Measurements from ENCODE around the gene OR4N5. TPM values are rescaled to one million over a fixed set of nuclear protein-coding genes. Genes with fewer than 3 reads are reported as not detected.

The OR4N5 gene
- polyA plus RNA-seq, 1 donor from 2014 or later: not detected

DNA sequence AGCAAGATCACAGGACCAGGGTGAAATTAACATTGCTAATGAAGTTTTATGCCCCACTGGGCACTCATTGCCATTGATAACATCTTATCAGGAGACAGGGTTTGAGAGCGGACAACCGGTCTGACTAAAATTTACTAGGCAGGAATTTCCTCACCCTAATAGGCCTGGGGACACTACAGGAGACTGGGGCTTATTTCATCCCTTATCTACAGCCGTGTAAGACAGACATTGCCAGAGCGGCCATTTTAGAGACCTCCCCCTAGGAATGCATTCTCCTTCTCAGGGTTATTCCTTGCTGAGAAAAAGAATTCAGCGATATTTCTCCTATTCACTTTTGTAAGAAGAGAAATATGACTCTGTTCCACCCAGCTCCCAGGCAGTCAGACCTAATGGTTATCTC, 19.8 kb upstream of the OR4N5 start (continued):
- TF ChIP-seq MXI1 (conservative IDR thresholded peaks at IDR 0.05; ENCODE audit: poor library complexity, severe bottlenecking): no peak

DNA sequence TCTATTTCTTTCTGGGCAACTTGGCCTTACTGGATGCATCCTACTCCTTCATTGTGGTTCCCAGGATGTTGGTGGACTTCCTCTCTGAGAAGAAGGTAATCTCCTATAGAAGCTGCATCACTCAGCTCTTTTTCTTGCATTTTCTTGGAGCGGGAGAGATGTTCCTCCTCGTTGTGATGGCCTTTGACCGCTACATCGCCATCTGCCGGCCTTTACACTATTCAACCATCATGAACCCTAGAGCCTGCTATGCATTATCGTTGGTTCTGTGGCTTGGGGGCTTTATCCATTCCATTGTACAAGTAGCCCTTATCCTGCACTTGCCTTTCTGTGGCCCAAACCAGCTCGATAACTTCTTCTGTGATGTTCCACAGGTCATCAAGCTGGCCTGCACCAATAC, 5.3 kb downstream of the OR4N5 start:
- Histone ChIP-seq H3K4me2 (ENCODE audit: low read length) (no peak overlapping the region), H3K27me3 (ENCODE audit: insufficient read depth, low read depth, low read length) (no peaks in the 10 kb centered on the region), H3K27ac (ENCODE audit: low read length) (no peak overlapping the region), H3K79me2 (replicated peaks; ENCODE audit: insufficient read depth, low read length) (no peaks in the 10 kb centered on the region), H4K20me1 (ENCODE audit: insufficient read depth) (no peaks in the 10 kb centered on the region), H3K9ac (ENCODE audit: low read length) (no peak overlapping the region), H3K4me3 (ENCODE audit: low read length) (no peak overlapping the region), H3K9me2 (ENCODE audit: insufficient read depth, low read length) (no peaks in the 10 kb centered on the region), H3K9me3 (ENCODE audit: low read length) (peaks cover 9% of the 10 kb centered on the region), H3F3A (ENCODE audit: insufficient read depth, low read length, poor library complexity, severe bottlenecking) (no peaks in the 10 kb centered on the region), H3K36me3 (ENCODE audit: insufficient read depth, low read length) (no peaks in the 10 kb centered on the region), H2AFZ (ENCODE audit: low read depth, low read length) (no peak overlapping the region)
- TF ChIP-seq TAF1 (IDR thresholded peaks at IDR 0.05; ENCODE audit: low read depth) (no peak), MXI1 (conservative IDR thresholded peaks at IDR 0.05; ENCODE audit: poor library complexity, severe bottlenecking) (no peak), EP300 (conservative IDR thresholded peaks at IDR 0.05; ENCODE audit: poor library complexity, severe bottlenecking) (no peak), POLR2AphosphoS5 (IDR thresholded peaks at IDR 0.05) (no peak), SMC3 (conservative IDR thresholded peaks at IDR 0.05; ENCODE audit: poor library complexity) (no peak), RAD21 (conservative IDR thresholded peaks at IDR 0.05) (no peak), EZH2 (IDR thresholded peaks at IDR 0.05; ENCODE audit: borderline replicate concordance, insufficient read depth, low read length, poor library complexity, severe bottlenecking) (no peak)
- TF ChIP-seq, protein P1, sequence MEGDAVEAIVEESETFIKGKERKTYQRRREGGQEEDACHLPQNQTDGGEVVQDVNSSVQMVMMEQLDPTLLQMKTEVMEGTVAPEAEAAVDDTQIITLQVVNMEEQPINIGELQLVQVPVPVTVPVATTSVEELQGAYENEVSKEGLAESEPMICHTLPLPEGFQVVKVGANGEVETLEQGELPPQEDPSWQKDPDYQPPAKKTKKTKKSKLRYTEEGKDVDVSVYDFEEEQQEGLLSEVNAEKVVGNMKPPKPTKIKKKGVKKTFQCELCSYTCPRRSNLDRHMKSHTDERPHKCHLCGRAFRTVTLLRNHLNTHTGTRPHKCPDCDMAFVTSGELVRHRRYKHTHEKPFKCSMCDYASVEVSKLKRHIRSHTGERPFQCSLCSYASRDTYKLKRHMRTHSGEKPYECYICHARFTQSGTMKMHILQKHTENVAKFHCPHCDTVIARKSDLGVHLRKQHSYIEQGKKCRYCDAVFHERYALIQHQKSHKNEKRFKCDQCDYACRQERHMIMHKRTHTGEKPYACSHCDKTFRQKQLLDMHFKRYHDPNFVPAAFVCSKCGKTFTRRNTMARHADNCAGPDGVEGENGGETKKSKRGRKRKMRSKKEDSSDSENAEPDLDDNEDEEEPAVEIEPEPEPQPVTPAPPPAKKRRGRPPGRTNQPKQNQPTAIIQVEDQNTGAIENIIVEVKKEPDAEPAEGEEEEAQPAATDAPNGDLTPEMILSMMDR (IDR thresholded peaks at IDR 0.05; ENCODE audit: poor library complexity, severe bottlenecking): no peak
- TF ChIP-seq, protein P2, sequence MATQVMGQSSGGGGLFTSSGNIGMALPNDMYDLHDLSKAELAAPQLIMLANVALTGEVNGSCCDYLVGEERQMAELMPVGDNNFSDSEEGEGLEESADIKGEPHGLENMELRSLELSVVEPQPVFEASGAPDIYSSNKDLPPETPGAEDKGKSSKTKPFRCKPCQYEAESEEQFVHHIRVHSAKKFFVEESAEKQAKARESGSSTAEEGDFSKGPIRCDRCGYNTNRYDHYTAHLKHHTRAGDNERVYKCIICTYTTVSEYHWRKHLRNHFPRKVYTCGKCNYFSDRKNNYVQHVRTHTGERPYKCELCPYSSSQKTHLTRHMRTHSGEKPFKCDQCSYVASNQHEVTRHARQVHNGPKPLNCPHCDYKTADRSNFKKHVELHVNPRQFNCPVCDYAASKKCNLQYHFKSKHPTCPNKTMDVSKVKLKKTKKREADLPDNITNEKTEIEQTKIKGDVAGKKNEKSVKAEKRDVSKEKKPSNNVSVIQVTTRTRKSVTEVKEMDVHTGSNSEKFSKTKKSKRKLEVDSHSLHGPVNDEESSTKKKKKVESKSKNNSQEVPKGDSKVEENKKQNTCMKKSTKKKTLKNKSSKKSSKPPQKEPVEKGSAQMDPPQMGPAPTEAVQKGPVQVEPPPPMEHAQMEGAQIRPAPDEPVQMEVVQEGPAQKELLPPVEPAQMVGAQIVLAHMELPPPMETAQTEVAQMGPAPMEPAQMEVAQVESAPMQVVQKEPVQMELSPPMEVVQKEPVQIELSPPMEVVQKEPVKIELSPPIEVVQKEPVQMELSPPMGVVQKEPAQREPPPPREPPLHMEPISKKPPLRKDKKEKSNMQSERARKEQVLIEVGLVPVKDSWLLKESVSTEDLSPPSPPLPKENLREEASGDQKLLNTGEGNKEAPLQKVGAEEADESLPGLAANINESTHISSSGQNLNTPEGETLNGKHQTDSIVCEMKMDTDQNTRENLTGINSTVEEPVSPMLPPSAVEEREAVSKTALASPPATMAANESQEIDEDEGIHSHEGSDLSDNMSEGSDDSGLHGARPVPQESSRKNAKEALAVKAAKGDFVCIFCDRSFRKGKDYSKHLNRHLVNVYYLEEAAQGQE (IDR thresholded peaks at IDR 0.05; ENCODE audit: borderline replicate concordance): no peak

DNA sequence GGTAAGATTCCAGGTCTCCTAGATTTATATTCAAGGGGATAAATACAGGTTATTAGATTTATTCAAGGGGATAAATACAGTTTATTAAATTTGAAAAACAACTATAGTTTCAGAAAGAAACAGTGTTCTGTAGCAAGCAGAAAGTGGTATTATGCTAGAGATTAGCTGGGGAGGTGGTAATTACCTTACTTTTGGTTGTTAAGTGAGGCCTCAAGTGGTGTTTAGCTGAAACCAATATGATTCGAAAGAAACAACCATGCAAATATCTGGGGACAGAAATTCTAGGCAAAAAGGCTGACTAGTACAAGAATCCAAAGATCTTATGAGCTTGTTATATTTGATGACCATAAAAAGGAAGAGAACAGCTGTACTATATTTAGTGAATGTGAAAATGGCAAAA, 6.2 kb downstream of the OR4N5 start:
- Histone ChIP-seq H2AFZ (ENCODE audit: low read depth, low read length) (no peak overlapping the region), H3F3A (ENCODE audit: insufficient read depth, low read length, poor library complexity, severe bottlenecking) (no peaks in the 10 kb centered on the region), H3K4me3 (ENCODE audit: low read length) (no peak overlapping the region), H3K9me2 (ENCODE audit: insufficient read depth, low read length) (no peaks in the 10 kb centered on the region), H4K20me1 (ENCODE audit: insufficient read depth) (no peaks in the 10 kb centered on the region), H3K79me2 (replicated peaks; ENCODE audit: insufficient read depth, low read length) (no peaks in the 10 kb centered on the region), H3K9ac (ENCODE audit: low read length) (no peak overlapping the region), H3K4me2 (ENCODE audit: low read length) (no peak overlapping the region), H3K27me3 (ENCODE audit: insufficient read depth, low read depth, low read length) (no peaks in the 10 kb centered on the region), H3K9me3 (ENCODE audit: low read length) (peaks cover 9% of the 10 kb centered on the region), H3K36me3 (ENCODE audit: insufficient read depth, low read length) (no peaks in the 10 kb centered on the region), H3K27ac (ENCODE audit: low read length) (no peak overlapping the region)
- TF ChIP-seq SMC3 (conservative IDR thresholded peaks at IDR 0.05; ENCODE audit: poor library complexity) (no peak), MXI1 (conservative IDR thresholded peaks at IDR 0.05; ENCODE audit: poor library complexity, severe bottlenecking) (no peak), EP300 (conservative IDR thresholded peaks at IDR 0.05; ENCODE audit: poor library complexity, severe bottlenecking) (no peak), EZH2 (IDR thresholded peaks at IDR 0.05; ENCODE audit: borderline replicate concordance, insufficient read depth, low read length, poor library complexity, severe bottlenecking) (no peak), RAD21 (conservative IDR thresholded peaks at IDR 0.05) (no peak), POLR2AphosphoS5 (IDR thresholded peaks at IDR 0.05) (no peak), TAF1 (IDR thresholded peaks at IDR 0.05; ENCODE audit: low read depth) (no peak)
- TF ChIP-seq, protein P1 (IDR thresholded peaks at IDR 0.05; ENCODE audit: poor library complexity, severe bottlenecking): no peak
- TF ChIP-seq, protein P2 (IDR thresholded peaks at IDR 0.05; ENCODE audit: borderline replicate concordance): no peak
